Neural cell (in vitro differentiated cells): Measurements from ENCODE around the gene ANKS1A.

Experiments used
- POLR2AphosphoS5 ChIP-seq: IDR thresholded peaks from 2 replicates; pipeline ENCODE4 v1.6.1; 2012
- REST ChIP-seq: IDR thresholded peaks from 2 replicates; pipeline ENCODE4 v1.6.1; 2012; ENCODE audit warnings: borderline replicate concordance
- SMC3 ChIP-seq: fragments of 450-650 bp; conservative IDR thresholded peaks from 2 replicates; pipeline ENCODE4 v1.6.1; 2014; ENCODE audit warnings: antibody characterized with exemption, mild to moderate bottlenecking, moderate library complexity; ENCODE audit not compliant: poor library complexity
- TF ChIP-seq, protein P1 (sequence below): fragments of 450-650 bp; IDR thresholded peaks from 2 replicates; pipeline ENCODE4 v1.5.1; 2014; ENCODE audit warnings: antibody characterized with exemption, mild to moderate bottlenecking, moderate library complexity; ENCODE audit not compliant: poor library complexity, severe bottlenecking

- TF ChIP-seq, protein P1, sequence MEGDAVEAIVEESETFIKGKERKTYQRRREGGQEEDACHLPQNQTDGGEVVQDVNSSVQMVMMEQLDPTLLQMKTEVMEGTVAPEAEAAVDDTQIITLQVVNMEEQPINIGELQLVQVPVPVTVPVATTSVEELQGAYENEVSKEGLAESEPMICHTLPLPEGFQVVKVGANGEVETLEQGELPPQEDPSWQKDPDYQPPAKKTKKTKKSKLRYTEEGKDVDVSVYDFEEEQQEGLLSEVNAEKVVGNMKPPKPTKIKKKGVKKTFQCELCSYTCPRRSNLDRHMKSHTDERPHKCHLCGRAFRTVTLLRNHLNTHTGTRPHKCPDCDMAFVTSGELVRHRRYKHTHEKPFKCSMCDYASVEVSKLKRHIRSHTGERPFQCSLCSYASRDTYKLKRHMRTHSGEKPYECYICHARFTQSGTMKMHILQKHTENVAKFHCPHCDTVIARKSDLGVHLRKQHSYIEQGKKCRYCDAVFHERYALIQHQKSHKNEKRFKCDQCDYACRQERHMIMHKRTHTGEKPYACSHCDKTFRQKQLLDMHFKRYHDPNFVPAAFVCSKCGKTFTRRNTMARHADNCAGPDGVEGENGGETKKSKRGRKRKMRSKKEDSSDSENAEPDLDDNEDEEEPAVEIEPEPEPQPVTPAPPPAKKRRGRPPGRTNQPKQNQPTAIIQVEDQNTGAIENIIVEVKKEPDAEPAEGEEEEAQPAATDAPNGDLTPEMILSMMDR = no peak
- TF ChIP-seq REST = no peak
- no peak for TF ChIP-seq SMC3
- TF ChIP-seq POLR2AphosphoS5 = no peak
These were observed 172.1 kb downstream of the ANKS1A start for GRCh38 chr6:35061102-35061615.
